ENCODE data around the gene TNFAIP8L3. TPM values are rescaled to one million over a fixed set of nuclear protein-coding genes. Genes with fewer than 3 reads are reported as not detected.
"Not testable (repeated sequence)": the region's sequence is repeated elsewhere in the genome, so short reads cannot be mapped to it uniquely, and the experiment has no call there.

Gene TNFAIP8L3
- 10 to 100 TPM in 1 of 3 donors, 1 to 10 TPM in 1, under 1 TPM in 1; 0.72 to 17.5 (median 3.5) TPM for polyA plus RNA-seq

DNA sequence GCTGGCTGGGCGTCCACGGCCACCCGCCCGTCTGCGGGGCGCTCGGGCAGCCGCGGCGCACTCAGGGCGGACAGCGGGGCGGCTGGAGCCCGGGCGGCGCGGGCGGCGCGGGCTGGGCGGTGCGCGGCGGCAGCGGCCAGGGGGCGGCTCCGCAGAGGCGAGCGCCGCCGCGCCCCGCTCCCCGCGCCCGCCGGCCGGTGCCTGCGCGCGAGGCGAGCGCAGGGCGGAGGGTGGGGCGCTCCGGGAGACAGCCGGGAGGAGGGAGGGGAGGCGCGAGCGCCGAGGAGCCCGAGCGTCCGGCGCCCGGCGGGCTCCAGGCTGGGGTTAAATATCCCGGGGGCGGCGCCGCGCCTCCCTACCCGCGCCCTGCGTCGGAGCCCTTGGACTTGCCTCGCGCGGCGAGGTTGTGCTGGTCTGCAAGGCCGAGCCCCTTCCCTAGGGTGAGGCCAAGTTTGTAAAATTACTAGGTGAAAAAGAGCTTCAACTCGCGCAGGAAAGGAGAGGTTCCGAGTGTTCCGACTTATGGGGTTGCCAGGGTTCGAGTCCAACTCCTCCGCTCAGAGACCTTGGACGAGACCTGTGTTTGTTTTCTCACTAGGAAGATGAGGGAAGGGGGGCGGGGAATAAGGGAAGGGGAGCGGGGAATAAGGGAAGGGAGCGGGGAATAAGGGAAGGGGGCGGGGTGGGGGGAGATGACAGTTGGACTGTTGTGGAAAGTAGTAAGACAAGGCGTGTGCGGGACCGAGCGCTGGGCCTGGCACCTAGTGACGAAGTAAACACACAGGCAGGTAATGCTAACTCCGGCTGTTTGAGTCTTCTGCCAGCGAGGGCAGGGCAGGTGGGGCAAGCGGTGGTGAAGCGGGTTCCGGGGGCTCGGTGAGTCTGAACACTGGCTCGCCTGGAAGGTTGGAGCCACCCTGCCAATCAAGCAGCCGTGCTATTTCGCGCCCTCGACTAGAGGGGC is at the start of gene TNFAIP8L3:
TSS of gene TNFAIP8L3 (minus strand) at position 301 of the 964 bp plus-strand sequence. CDS start 311 bp downstream, outside the sequence.
- WGBS, 3 donors, result 2% methylated on average over 51 to 98 of the region's 98 CpGs
- H3K27ac ChIP-seq (ENCODE audit: low read depth, low read length), result no peak within 1 kb of the TSS

DNA sequence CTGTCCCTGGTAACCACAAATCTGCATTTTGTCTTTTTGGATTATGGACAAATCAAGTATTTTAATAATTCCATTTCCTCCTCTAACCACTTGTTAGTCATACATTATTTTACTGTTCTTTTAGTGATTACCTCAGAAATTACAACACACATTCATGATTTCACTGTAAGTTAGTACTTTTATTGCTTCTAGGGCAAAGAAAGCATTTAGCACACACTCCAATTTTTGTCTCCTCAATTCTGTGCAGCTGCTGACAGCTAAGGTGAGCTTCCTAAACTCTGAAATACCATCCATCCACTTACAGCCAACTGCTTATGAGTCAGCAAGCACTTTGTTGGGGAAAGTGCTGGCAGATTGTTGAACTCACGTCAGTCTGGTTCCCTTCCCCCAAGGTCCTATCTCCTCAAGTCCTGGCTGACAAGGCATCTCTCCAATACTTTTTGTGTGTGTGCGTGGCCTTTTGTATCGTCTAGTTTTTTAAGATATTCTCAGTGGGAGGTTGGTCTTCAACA is 49.4 kb upstream of the TNFAIP8L3 start:
- 69 to 83% (median 78%) methylated on average over 3 of the region's 3 CpGs for WGBS, 3 donors
- no peak overlapping the region for H3K27ac ChIP-seq (ENCODE audit: low read depth, low read length)

DNA sequence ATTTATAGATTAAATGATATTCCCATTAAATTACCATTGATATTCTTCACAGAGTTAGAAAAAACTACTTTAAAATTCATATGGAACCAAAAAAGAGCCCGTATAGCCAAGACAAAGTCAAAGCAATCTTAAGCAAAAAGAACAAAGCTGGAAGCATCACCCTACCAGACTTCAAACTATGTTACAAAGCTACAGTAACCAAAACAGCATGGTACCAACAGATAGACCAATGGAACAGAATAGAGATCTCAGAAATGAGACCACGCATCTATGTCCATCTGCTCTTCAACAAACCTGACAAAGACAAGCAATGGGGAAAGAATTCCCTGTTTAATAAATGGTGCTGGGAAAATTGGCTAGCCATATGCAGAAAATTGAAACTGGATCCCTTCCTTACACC is 45.6 kb upstream of the TNFAIP8L3 start:
- WGBS, 3 donors, result 74 to 93% (median 82%) methylated on average over 2 of the region's 2 CpGs

DNA sequence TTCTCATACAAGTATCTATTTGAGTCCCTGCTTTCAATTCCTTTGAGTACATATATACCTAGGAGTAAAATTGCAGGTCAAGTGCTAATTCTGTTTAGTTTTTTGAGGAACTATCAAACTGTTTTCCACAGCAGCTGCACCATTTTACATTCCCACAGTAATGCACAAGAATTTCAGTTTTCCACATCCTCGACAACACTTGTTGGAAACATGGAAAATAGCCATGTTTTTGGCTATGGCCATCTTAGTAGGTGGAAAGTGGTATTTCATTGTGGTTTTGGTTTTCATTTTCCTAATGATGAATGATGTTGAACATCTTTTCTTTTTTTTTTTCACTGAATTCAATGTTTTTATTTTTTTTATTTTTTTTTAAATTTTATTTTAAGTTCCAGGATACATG is 44.4 kb upstream of the TNFAIP8L3 start:
- H3K27ac ChIP-seq (ENCODE audit: low read depth, low read length), result no peak overlapping the region
- WGBS, 3 donors, result 86 to 95% (median 90%) methylated on average over 1 of the region's 1 CpG

More for the DNA sequence above, 45.6 kb upstream of the TNFAIP8L3 start:
- not testable (repeated sequence) for H3K27ac ChIP-seq (ENCODE audit: low read depth, low read length)

DNA sequence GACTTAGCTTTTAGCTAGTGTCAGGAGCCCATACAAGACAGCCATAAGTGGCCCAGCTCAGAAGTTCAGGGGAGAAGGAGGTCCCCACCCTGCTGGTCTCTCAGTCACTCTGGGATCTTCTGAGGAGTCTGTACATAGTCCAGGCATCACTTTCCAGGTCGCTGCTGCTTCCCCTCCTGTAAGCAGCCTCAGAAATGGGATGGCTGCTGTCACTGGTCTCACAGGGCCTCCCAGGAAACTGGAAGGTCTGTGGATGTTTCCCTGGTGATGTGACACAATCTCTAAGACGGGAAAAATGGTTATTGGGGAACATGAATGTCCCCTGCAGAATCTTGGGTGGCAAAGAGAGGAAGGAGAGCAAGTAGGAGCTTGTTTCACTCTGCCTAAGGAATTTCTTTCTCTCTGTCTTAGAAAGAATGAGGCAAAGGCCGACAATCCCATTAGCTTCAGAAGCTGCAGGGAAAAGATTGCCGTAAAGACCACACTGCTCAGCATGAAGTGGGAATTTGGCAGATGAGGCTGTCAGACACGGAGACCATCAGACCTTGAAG is 43.2 kb upstream of the TNFAIP8L3 start:
- 64 to 72% (median 70%) methylated on average over 5 of the region's 5 CpGs for WGBS, 3 donors
- no peak overlapping the region for H3K27ac ChIP-seq (ENCODE audit: low read depth, low read length)

DNA sequence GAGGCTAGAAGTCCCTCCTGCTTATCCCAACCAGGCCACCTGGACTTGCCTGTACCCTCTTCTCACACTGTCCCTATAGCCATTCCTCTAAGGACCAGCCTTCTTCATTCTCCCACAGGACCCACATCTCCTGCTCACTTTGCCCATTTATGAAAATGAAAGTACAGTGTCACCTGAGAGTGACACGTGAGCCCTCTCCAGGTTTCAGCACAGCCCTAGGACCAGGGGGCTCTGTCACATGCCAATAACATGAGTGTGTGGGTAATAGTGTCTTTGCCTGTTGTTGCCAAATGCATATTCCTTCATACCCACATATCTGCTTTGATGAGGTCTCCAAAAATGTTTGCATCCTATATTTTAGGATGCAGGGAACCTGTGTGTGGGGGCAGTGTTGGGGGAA is 42.3 kb upstream of the TNFAIP8L3 start:
- no peak overlapping the region for H3K27ac ChIP-seq (ENCODE audit: low read depth, low read length)
- WGBS, 3 donors, result 73 to 86% (median 81%) methylated on average over 1 of the region's 1 CpG

DNA sequence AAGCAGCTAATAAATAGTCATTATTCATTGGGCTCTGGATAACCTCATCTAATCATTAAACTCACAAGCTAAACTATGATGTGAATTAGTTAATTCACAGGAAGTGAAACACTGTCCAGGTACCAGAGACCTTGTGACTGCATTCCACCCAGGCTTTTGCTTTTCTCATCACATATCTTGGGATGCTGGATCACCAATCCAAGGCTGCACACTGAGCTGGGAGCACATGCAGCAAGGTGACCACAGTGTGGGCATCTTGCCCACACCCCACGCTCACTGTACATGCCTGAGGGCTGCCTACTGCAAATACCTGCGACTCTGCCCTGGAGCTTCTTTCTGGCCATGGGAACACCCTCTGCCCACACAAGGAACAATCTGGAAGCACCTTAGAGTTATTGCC is 40.6 kb upstream of the TNFAIP8L3 start:
- WGBS, 3 donors, result 67 to 98% (median 89%) methylated on average over 2 of the region's 2 CpGs
- no peak overlapping the region for H3K27ac ChIP-seq (ENCODE audit: low read depth, low read length)

DNA sequence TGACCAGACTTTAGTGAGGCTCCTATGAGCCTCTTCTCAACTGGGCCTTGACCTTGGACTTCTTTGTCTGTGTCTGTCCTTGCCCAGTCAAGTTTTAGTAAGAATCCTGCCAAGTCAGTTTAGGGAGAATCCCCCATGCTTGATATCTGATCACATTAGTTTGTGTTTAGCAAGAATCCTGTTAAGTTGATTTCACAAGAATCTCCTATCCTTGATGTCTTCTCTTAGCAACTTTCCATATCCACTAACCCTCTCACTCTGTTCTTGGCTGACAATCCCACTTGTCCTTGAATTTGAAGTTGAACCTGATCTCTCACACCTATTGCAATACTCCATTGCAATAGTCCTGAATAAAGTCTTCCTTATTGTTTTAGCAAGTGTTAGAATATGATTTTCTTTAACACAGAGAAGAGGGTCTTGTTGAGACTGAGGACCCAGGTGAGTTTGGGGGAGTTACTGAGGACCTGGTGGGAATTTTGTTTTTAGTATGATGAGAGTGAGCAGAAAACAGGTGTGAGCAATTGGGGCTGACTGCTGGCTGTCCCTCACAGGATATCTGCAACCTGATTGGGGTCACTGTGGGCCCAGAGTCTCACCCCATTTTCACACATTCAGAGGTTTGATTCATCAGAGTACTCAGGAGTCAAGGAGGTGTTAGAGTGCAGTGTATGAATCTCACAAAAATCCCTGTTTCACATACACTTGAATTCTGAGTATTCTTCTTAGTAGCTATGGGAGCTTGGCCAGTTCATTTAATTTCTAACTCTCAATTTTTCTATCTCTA is 39.9 kb upstream of the TNFAIP8L3 start:
- H3K27ac ChIP-seq (ENCODE audit: low read depth, low read length), result no peak overlapping the region

DNA sequence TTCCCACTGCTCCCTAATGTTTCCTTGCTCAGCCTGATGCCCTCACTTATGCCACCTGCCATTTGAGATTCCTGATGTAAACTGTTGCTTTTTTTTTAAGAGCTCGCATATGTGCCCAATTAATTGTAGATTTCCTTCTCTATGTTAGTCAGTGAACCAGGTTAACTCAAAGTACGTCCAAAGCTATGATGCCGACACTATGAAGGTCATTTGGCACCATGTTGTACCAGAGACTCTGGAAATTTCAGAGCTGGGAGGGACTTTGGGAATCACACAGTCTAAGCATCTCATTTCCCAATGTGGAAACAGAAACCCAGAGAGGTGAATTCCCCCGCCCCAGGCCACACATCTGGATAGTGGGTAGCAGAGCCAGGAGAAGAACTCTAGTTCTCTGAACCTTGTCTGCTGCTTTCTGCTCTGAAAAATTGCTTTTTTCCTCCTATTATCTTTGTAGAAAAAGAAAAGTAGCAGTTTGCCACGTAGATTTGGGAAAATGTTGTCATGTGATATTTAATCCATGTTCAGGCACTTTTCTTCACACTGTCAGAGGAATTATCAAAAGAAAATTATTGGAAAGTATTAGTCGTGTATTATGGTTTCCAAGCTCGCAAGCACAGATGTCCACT is 38.5 kb upstream of the TNFAIP8L3 start:
- H3K27ac ChIP-seq (ENCODE audit: low read depth, low read length), result no peak overlapping the region
- 61 to 70% (median 64%) methylated on average over 7 of the region's 7 CpGs for WGBS, 3 donors

DNA sequence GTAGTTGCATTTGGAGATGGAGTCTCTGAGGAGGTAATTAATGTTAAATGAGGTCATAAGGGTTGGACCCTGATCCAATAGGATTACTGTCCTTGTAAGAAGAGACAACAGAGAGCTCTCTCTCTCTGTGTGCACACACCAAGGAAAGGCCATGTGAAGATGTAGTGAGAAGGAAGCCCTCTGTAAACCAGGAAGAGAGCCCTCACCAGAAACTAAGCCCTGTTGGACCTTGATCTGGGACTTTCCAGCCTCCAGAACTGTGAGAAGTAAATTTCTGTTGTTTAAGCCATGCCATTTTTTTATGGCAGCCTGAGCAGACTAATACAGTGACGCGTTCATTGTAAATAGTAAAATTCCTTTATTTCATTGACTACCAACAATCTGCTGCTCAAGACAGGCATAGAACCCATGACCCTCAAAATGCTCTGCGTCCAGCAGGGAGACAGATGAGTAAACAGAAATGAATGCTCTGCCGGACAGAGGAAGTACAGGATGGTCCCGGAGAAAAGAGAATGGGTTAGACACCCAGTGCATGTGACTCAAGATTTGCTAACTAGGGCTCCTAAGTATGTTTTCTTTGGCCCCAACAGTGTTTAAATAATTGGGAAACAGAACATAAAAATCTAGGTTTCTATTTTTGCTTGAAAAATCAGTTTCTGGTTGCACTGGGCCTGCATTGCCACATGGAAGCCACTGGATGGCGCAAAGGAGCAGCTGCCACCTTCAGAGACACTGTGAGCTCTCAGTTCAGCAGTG is 37.9 kb upstream of the TNFAIP8L3 start:
- 72 to 77% (median 72%) methylated on average over 6 of the region's 6 CpGs for WGBS, 3 donors
- no peak overlapping the region for H3K27ac ChIP-seq (ENCODE audit: low read depth, low read length)

DNA sequence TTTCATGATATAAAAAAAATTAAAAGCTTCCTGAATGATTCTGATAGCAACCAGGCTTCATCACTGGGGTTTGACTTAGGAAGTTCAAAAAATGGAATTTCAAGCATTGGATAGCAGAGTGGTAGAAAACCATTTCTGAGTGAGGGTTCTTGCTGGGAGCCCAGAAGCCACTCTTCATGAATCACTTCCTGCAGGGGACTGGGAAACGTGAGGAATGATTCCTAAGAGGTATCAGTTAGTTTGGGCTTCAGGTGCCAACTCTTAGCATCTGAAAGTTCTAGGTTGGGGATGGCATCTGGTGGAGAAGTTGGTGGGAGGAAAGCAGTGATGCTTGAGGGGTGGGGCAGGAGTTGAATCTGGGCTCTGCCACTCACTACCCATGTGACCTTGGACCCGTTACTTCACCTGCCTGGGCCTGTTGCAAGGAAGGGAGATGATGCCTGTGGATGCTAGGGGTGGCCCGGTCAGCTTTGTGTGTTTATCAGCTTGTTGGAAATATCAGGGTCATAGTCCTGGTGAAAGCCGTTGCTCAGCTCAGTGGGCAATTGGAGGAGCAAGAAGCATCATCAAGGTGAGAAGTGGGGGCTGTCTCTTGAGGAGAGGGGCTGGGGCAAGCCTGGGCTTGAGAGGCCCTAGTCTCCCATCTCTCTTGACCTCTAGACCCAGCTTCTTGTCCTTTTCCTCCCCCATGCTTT is 37.0 kb upstream of the TNFAIP8L3 start:
- 55 to 74% (median 71%) methylated on average over 4 of the region's 4 CpGs for WGBS, 3 donors
- no peak overlapping the region for H3K27ac ChIP-seq (ENCODE audit: low read depth, low read length)

DNA sequence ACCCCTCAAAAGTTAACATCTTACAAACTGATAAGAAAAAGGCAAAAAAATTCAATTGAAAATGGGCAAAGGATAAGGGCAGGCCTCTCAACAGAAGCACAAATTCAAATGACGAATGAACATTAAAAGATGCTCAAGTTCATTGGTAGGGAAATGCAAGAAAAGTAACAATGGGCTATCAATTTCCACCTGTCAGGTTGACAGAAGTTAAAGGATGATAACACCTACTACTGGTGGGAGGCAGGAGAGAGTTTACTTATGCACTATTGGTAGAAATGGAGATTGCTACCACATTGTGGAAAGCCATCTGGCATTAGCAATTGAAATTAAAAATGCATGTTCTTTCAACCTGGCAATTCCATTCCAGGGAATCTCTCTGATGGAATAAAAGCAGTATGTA is 35.6 kb upstream of the TNFAIP8L3 start:
- no peak overlapping the region for H3K27ac ChIP-seq (ENCODE audit: low read depth, low read length)
- WGBS, 3 donors, result 95 to 98% (median 95%) methylated on average over 1 of the region's 1 CpG

DNA sequence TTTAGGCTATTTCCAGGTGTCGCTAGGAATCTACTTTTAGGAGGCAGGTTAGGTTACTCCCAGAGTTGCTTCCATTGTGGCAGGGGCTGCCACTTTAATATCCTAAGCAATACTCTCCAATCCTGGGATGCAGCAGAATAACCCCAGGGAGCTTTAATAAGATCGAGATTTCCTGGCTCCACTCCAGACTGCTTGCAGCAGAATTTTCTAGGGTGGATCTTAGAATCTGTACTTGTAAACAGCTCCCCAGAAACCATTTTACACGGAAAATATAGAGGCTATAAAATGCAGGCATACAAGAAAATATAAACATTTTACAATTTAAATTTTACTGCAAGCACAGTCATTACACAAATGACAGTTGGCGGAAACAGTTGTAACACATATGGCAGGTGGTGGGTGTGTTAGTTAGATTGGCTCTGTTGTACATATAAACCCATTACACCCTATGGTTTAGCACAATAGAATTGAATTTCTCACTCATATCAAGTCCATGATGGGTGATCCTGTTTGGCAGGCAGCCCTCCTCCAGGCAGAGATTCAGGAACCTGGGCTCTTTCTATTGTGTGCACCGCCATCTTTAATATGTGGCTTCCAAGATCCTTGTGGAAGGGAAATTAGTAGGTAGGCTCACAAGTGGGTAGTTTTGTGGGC is 35.0 kb upstream of the TNFAIP8L3 start:
- WGBS, 3 donors, result 77 to 87% (median 82%) methylated on average over 5 of the region's 5 CpGs
- no peak overlapping the region for H3K27ac ChIP-seq (ENCODE audit: low read depth, low read length)

DNA sequence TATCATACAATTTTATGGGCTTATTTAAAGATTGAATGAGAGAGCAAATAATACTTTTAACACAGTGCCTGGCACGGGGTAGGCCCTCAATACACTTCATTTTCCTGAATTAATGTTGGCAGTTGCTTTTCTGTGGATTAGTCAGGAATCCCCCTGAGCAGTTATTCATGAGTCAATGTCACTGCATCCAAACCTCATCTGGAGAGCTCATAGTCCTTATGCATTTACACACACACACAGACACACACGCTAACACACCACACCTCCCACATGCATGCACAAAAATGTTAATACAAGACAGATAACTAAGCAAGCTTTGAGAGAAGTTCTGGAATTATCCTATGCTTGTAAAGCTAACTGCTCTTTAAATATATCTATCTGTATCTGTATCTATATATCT is 34.0 kb upstream of the TNFAIP8L3 start:
- no peak overlapping the region for H3K27ac ChIP-seq (ENCODE audit: low read depth, low read length)
- 96 to 98% (median 97%) methylated on average over 2 of the region's 2 CpGs for WGBS, 3 donors

DNA sequence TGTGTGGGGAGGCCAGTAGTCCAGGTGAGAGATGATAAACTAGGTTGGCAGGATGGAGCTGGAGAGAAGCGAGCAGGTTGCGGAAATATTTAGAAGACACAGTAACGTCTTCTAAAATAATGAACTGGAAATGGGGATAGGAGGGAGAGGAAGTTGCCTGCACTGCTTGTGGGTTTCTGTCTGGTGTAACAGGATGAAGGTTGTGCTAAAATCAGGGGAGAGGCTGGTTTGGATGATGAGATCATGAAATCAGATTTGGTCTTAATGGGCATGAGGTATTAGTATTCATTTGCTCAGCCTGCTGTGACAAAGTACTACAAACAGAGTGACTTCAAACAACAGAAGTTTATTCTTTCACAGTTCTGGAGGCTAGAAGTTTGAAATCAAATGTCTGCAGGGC is 32.1 kb upstream of the TNFAIP8L3 start:
- no peak overlapping the region for H3K27ac ChIP-seq (ENCODE audit: low read depth, low read length)
- WGBS, 3 donors, result 49 to 89% (median 64%) methylated on average over 3 of the region's 3 CpGs

DNA sequence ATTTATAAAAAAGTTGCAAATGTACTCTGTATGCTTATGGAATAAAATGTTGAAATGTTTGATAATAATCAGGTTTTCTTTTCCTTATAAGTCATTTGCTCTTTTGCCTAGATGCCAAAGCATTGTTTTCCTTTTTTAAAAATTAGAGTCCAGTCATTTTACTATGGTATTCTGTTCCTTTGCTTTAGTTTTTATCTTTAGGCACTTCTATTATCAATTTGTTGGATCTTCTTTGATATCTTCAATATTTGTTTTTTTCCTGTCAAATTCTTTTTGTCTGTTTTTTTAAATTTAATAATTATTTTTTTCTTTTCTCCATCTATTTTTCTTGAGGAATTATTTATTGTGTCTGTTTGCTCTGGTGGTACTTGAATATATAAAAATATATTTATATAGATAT is 28.3 kb upstream of the TNFAIP8L3 start:
- H3K27ac ChIP-seq (ENCODE audit: low read depth, low read length), result not testable (repeated sequence)
